DND-41 (cell line): Measurements from ENCODE around the gene DTX2.
"Not testable (repeated sequence)": the region's sequence is repeated elsewhere in the genome, so short reads cannot be mapped to it uniquely, and the experiment has no call there.

Experiments used
- ATAC-seq: fragments of 200-7000 bp; cut with Tn5 transposase; 3 replicates; pipeline ENCODE4 v1.9.1; 2021; ENCODE audit warnings: low read depth; ENCODE audit not compliant: insufficient read depth
- DNase-seq: peaks from one replicate; pipeline ENCODE4 v3.0.0-alpha.2; 2020
- H2AFZ ChIP-seq: 2 replicates; pipeline ENCODE4 v1.6.0; 2012; ENCODE audit warnings: low read depth, low read length
- H3K27ac ChIP-seq: 2 replicates; pipeline ENCODE4 v1.5.1; 2012; ENCODE audit warnings: low read length, inconsistent platforms
- H3K27me3 ChIP-seq: fragments of 200-600 bp; sonication (generic); 2 replicates; pipeline ENCODE4 v1.6.0; 2012; ENCODE audit warnings: low read length, mild to moderate bottlenecking, inconsistent platforms; ENCODE audit not compliant: insufficient read depth, poor library complexity
- H3K36me3 ChIP-seq: 2 replicates; pipeline ENCODE4 v1.5.1; 2012; ENCODE audit warnings: low read length, inconsistent platforms; ENCODE audit not compliant: insufficient read depth
- H3K4me1 ChIP-seq: 2 replicates; pipeline ENCODE4 v1.5.1; 2012; ENCODE audit warnings: mild to moderate bottlenecking, low read length; ENCODE audit not compliant: insufficient read depth
- H3K4me2 ChIP-seq: 2 replicates; pipeline ENCODE4 v1.6.0; 2012; ENCODE audit warnings: mild to moderate bottlenecking, moderate library complexity, low read length, inconsistent platforms; ENCODE audit not compliant: insufficient read depth
- H3K4me3 ChIP-seq, 2 experiments: fragments of 200-600 bp in 1 of 2; shearing (Covaris generic) in 1 of 2; 2 replicates each; pipeline ENCODE4 v1.5.1; 2012 to 2016; ENCODE audit warnings: inconsistent platforms in 2 of 2, low read length in 2 of 2, mild to moderate bottlenecking in 2 of 2, low read depth in 1 of 2, moderate library complexity in 1 of 2
- H3K79me2 ChIP-seq: 2 replicates; pipeline ENCODE4 v1.6.0; 2012; ENCODE audit warnings: low read length, inconsistent platforms; ENCODE audit not compliant: insufficient read depth
- H3K9ac ChIP-seq: 2 replicates; pipeline ENCODE4 v1.6.0; 2012; ENCODE audit warnings: low read depth, mild to moderate bottlenecking, inconsistent platforms, low read length, moderate library complexity
- H3K9me3 ChIP-seq: 2 replicates; pipeline ENCODE4 v1.5.1; 2012; ENCODE audit warnings: low read length, moderate library complexity, mild to moderate bottlenecking, inconsistent platforms; ENCODE audit not compliant: insufficient read depth, severe bottlenecking
- H4K20me1 ChIP-seq: 2 replicates; pipeline ENCODE4 v1.6.0; 2012; ENCODE audit warnings: low read length; ENCODE audit not compliant: insufficient read depth
- EZH2 ChIP-seq: IDR thresholded peaks from 3 replicates; pipeline ENCODE4 v1.6.1; 2012; ENCODE audit warnings: borderline replicate concordance, low read depth, mild to moderate bottlenecking, moderate library complexity, low read length, inconsistent platforms; ENCODE audit not compliant: severe bottlenecking
- TF ChIP-seq, protein P1 (sequence below): IDR thresholded peaks from 2 replicates; pipeline ENCODE4 v1.5.1; 2012; ENCODE audit warnings: borderline replicate concordance, low read length, moderate library complexity, mild to moderate bottlenecking; ENCODE audit not compliant: poor library complexity, severe bottlenecking; ENCODE audit errors: extremely low read depth

DTX2 gene

DNA sequence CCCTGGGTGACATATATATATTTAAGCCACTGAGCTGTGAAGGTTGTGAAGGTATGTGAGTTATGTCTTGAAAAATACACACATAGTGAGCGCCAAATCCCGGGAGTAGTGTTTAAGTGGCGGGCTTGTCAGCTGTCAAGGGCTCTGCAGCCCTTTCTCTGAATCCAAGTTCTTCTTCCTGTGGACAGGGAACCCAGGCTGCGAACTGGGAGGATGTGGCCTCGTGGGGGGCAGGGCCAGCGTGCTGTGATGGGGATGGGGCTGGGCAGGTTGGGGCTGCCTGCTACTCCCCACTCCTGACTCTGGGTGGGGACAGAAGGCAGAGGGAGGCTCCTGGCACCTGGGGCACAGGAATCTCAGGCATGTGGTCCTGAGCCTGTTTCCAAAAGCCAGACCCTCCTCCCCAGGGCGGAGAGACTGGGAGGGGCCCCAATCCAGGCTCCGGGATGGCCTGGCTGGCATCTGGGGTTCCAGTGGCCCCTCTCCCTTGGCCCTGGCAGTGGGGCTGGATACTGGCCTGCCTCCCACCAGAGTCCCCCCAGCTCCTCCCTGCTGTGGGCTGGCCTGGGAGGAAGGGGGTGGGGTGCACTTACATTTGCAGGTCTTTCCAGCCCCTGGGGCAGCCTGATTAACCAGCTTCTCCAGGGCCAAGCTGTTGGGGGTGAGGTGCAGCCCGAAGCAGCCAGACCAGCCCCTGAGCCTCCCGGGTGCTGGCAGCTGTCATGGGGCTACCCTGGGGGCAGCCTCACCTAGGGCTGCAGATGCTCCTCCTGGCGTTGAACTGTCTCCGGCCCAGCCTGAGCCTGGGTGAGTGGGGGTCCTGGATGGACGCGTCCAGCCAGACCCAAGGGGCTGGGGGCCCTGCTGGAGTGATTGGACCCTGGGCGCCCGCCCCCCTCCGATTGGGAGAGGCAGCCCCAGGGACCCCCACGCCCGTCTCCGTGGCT is 48.7 kb downstream of the DTX2 start, which contains the start of gene UPK3B:
Gene UPK3B (plus strand): TSS at position 622 of the 947 bp plus-strand sequence. CDS start 101 bp downstream, at position 723.
- no peak within 1 kb of the TSS for H2AFZ ChIP-seq
- H3K4me1 ChIP-seq: no peaks in the 10 kb centered on the region
- H3K4me3 ChIP-seq: no peak within 1 kb of the TSS
- H4K20me1 ChIP-seq: no peaks in the 10 kb centered on the region; the same call in none of the 2 replicates
- peaks cover 11% of the 10 kb centered on the region for H3K36me3 ChIP-seq
- H3K27ac ChIP-seq: no peak within 1 kb of the TSS
- no peaks in the 10 kb centered on the region for H3K27me3 ChIP-seq
- no peak for TF ChIP-seq EZH2
- TF ChIP-seq, protein P1, sequence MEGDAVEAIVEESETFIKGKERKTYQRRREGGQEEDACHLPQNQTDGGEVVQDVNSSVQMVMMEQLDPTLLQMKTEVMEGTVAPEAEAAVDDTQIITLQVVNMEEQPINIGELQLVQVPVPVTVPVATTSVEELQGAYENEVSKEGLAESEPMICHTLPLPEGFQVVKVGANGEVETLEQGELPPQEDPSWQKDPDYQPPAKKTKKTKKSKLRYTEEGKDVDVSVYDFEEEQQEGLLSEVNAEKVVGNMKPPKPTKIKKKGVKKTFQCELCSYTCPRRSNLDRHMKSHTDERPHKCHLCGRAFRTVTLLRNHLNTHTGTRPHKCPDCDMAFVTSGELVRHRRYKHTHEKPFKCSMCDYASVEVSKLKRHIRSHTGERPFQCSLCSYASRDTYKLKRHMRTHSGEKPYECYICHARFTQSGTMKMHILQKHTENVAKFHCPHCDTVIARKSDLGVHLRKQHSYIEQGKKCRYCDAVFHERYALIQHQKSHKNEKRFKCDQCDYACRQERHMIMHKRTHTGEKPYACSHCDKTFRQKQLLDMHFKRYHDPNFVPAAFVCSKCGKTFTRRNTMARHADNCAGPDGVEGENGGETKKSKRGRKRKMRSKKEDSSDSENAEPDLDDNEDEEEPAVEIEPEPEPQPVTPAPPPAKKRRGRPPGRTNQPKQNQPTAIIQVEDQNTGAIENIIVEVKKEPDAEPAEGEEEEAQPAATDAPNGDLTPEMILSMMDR: peak; percentile 6
- H3K9ac ChIP-seq: no peak within 1 kb of the TSS
- DNase-seq (peak; percentile 39), ATAC-seq (peak; percentile 53; the same call in 2 of the 3 replicates)
- H3K79me2 ChIP-seq: no peaks in the 10 kb centered on the region
- no peaks in the 10 kb centered on the region for H3K9me3 ChIP-seq
- no peak within 1 kb of the TSS for H3K4me2 ChIP-seq

DNA sequence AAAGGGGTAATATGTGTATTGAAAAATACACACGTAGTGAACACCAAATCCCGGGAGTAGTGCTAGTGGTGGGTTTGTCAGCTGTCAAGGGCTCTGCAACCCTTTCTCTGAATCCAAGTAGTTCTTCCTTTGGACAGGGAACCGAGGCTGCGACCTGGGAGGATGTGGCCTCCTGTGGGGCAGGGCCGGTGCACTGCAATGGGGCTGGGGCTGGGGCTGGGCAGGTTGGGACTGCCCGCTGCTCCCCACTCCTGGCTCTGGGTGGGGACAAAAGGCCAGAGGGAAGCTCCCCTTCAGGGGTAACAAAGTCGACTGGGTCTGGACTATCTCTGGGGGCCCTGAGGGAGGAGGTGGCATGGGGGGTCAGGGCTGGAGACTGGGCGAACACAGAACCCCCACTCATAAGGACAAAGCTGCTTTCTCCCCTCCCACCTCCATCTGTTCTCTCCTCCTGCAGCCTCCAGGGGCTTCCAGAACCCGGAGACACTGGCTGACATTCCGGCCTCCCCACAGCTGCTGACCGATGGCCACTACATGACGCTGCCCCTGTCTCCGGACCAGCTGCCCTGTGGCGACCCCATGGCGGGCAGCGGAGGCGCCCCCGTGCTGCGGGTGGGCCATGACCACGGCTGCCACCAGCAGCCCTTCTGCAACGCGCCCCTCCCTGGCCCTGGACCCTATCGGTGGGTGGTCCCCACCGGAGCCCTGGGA is 49.8 kb downstream of the DTX2 start:
- not testable (repeated sequence) for ATAC-seq, H3K4me2 ChIP-seq, H3K9me3 ChIP-seq, H3K4me3 ChIP-seq, H4K20me1 ChIP-seq, H3K79me2 ChIP-seq, DNase-seq, H3K27me3 ChIP-seq, H3K27ac ChIP-seq, H3K36me3 ChIP-seq, H3K9ac ChIP-seq, H2AFZ ChIP-seq, H3K4me1 ChIP-seq

DNA sequence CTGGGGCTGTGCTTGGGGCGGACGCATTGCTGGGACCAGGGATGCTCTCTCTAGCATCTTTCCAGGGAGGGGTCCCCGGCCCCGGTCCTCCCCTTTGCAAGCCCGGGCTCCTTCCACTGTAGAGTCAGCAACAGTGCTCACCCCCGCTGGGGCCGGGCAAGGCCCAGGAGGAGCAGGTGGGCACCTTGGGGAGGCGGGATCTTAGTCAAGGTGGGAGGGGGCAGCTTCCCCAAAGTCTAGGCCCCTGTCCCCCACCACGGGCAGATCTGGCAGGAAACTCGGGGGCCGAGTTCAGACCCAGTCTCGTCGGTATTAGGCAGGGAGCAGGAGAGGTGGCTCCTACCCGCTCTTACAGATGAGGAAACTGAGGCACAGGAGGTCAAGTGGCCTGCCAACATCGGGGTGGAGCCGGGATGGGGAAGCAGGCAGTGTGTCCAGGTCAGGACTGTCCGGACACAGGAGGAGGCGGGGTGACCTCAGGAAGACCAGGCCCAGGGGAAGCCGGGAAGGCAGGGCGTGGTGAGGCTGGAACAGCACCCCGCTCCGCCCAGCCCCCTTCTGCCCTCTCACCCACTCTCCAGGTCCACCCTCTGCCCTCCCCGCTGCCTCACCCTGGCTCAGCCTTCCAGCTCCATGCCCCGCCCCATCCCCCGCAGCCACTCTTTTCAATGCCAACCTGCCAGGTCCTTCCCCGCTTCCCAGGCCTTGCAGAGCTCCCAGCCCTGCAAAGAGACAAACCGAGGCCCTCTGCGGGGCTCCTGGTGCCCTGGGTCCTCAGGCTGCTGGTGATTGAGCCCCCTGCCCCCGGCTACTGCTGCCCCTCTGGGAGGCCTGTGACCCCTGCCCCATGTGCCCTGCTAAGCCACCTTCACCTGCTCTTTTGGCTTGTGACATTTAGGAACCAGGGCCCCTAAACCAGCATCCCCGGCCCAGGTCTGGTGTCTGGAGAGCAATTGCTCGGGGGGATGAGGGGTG is 50.7 kb downstream of the DTX2 start:
- H4K20me1 ChIP-seq, H3K4me2 ChIP-seq, H2AFZ ChIP-seq, H3K9ac ChIP-seq, DNase-seq, H3K79me2 ChIP-seq, H3K9me3 ChIP-seq, H3K4me1 ChIP-seq, H3K4me3 ChIP-seq, H3K27me3 ChIP-seq, H3K27ac ChIP-seq, ATAC-seq, H3K36me3 ChIP-seq: not testable (repeated sequence)
